Left ventricle myocardium inferior (tissue), 1 donor: ENCODE results near the gene EIF5. TPM values are rescaled to one million over a fixed set of nuclear protein-coding genes. Genes with fewer than 3 reads are reported as not detected.

ENCODE experiments used
- DNase-seq: peaks from one replicate; pipeline ENCODE4 v3.0.0-alpha.2; 2020
- H3K27ac ChIP-seq: fragments of 200-600 bp; replicated peaks from 2 replicates; pipeline ENCODE4 v1.8.0; 2021
- H3K27me3 ChIP-seq: fragments of 200-600 bp; 2 replicates; pipeline ENCODE4 v1.8.0; 2021; ENCODE audit warnings: low read depth
- H3K36me3 ChIP-seq: fragments of 200-600 bp; 2 replicates; pipeline ENCODE4 v1.8.0; 2021
- H3K4me1 ChIP-seq: fragments of 200-600 bp; 2 replicates; pipeline ENCODE4 v1.8.0; 2021
- H3K4me3 ChIP-seq: fragments of 200-600 bp; 2 replicates; pipeline ENCODE4 v1.8.0; 2021; ENCODE audit warnings: mild to moderate bottlenecking, moderate library complexity
- H3K9me3 ChIP-seq: fragments of 200-600 bp; replicated peaks from 2 replicates; pipeline ENCODE4 v1.8.0; 2021
- intact Hi-C: fragments of 100-400 bp; cut with micrococcal nuclease; formaldehyde crosslinking; loops from one replicate; pipeline ENCODE4 v1.11.0; 2022
- total RNA-seq: library from RNA; stranded (reverse); fragmentation: NEBNext Ultra II Directional; extraction: Animal tissue kit (Norgen Biotek cat#: 25700); gene quantifications from one replicate; pipeline ENCODE4 v1.2.1, GENCODE V29; 2021
- TF ChIP-seq, protein P1 (sequence below): fragments of 200-600 bp; IDR thresholded peaks from 2 replicates; pipeline ENCODE4 v1.8.0; 2021; ENCODE audit warnings: antibody characterized with exemption, mild to moderate bottlenecking, borderline replicate concordance
- donor health status: DM: no; HTN: yes; CAD: no; lungs with severe emphysema.

EIF5 gene
- total RNA-seq, 1 donor from 2014 or later, result 260 TPM

DNA sequence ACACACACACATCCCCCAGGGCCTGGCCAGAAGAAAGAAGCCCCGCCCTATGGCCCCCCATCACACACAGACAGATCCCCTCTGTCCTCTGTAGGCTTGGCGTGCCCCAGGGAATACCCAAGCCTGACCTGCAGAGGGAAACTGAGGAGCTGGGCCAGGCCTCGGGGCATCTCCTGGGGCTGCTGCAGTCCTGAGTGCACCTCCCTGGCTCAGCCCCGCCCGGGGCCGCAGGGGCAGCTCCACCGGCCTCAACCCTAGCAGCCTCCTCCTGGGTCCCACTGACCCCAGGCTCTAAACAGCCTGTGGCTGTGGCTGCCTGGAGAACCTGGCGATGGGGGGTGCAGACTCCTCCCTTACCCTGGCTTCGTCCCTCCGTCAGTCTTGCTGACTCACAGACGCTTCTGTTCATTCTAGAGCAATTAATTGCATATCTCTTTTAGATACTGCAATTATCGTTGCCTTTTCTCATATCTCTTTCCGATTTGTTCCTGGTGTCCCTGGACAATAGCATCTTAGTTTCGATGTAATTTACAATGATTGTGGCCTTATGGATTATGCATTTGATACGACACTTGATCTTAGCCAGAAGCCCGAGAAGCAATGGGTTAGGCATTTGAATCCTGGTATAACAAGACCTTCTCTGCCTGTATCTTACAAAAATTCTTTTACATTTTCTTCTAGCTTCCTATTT, 45.8 kb upstream of the EIF5 start:
- TF ChIP-seq, protein P1, sequence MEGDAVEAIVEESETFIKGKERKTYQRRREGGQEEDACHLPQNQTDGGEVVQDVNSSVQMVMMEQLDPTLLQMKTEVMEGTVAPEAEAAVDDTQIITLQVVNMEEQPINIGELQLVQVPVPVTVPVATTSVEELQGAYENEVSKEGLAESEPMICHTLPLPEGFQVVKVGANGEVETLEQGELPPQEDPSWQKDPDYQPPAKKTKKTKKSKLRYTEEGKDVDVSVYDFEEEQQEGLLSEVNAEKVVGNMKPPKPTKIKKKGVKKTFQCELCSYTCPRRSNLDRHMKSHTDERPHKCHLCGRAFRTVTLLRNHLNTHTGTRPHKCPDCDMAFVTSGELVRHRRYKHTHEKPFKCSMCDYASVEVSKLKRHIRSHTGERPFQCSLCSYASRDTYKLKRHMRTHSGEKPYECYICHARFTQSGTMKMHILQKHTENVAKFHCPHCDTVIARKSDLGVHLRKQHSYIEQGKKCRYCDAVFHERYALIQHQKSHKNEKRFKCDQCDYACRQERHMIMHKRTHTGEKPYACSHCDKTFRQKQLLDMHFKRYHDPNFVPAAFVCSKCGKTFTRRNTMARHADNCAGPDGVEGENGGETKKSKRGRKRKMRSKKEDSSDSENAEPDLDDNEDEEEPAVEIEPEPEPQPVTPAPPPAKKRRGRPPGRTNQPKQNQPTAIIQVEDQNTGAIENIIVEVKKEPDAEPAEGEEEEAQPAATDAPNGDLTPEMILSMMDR, result no peak
- intact Hi-C loops, result no loop called here
- H3K27me3 ChIP-seq, result peaks cover 92% of the 10 kb centered on the region

GRCh38 chr14:103290056-103290455, 44.0 kb upstream of the EIF5 start:
- Histone ChIP-seq H3K4me1 (no peaks in the 10 kb centered on the region), H3K27me3 (peaks cover 87% of the 10 kb centered on the region), H3K27ac (no peak overlapping the region), H3K4me3 (no peak overlapping the region), H3K9me3 (no peaks in the 10 kb centered on the region), H3K36me3 (no peaks in the 10 kb centered on the region)
- no peak for DNase-seq
- intact Hi-C loops, result loop anchor here (5.0 kb wide), 1 partner anchor 183 kb away; no protein-coding TSS in a partner anchor
- TF ChIP-seq, protein P1, result no peak

More for the DNA sequence above, 45.8 kb upstream of the EIF5 start:
- no peak overlapping the region for H3K4me3 ChIP-seq
- H3K4me1 ChIP-seq, result no peaks in the 10 kb centered on the region
- no peaks in the 10 kb centered on the region for H3K36me3 ChIP-seq
- no peak overlapping the region for H3K27ac ChIP-seq
- no peak for DNase-seq
- no peaks in the 10 kb centered on the region for H3K9me3 ChIP-seq

DNA sequence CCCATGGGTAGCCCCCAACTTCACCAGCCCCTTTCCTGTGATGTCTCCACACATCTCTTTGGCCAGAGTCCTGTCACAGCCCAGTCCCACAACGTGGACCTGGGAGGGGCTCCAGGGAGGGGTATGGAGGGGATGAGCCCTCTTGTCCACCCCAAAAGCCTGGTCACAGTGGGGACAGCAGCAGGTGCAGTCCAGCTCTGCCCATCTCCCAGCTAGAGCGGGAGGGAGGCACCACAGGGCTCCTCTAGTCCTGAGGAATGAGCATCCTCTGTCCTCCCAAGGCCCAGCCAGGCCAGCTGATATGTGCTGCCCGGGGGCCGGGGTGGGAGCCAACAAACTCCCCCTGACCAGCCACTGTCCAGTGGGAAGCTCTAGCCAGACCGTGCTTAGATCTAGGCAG, 43.5 kb upstream of the EIF5 start:
- Histone ChIP-seq H3K27me3 (peaks cover 83% of the 10 kb centered on the region), H3K9me3 (no peaks in the 10 kb centered on the region), H3K4me3 (no peak overlapping the region), H3K27ac (no peak overlapping the region), H3K4me1 (no peaks in the 10 kb centered on the region), H3K36me3 (no peaks in the 10 kb centered on the region)
- intact Hi-C loops, result loop anchor here (5.0 kb wide), 1 partner anchor 183 kb away; no protein-coding TSS in a partner anchor
- TF ChIP-seq, protein P1, result no peak
- no peak for DNase-seq

- Histone ChIP-seq H3K4me3 (no peak overlapping the region), H3K27me3 (peaks cover 78% of the 10 kb centered on the region), H3K27ac (no peak overlapping the region), H3K4me1 (no peaks in the 10 kb centered on the region), H3K36me3 (no peaks in the 10 kb centered on the region), H3K9me3 (no peaks in the 10 kb centered on the region)
- no peak for DNase-seq
- TF ChIP-seq, protein P1, result no peak
- intact Hi-C loops, result loop anchor here (5.0 kb wide), 1 partner anchor 184 kb away; no protein-coding TSS in a partner anchor
Observed at GRCh38 chr14:103290961-103291360, 43.1 kb upstream of the EIF5 start.

- TF ChIP-seq, protein P1, result peak; percentile 93
- peaks cover 73% of the 10 kb centered on the region for H3K27me3 ChIP-seq
- no peak overlapping the region for H3K27ac ChIP-seq
- intact Hi-C loops, result loop anchor here (5.0 kb wide), 1 partner anchor 185 kb away; no protein-coding TSS in a partner anchor
- DNase-seq, result peak; percentile 72
- no peaks in the 10 kb centered on the region for H3K4me1 ChIP-seq
- H3K9me3 ChIP-seq, result no peaks in the 10 kb centered on the region
- no peak overlapping the region for H3K4me3 ChIP-seq
- H3K36me3 ChIP-seq, result no peaks in the 10 kb centered on the region
Observed at GRCh38 chr14:103292426-103293374, 41.3 kb upstream of the EIF5 start.
